SJCRH30 (cell line): Measurements from ENCODE around the gene AICDA. TPM values are rescaled to one million over a fixed set of nuclear protein-coding genes. Genes with fewer than 3 reads are reported as not detected.

Experiments used
- DNase-seq, 2 experiments: peaks; one replicate each; pipeline ENCODE4 v3.0.0-alpha.2; 2015 to 2020
- H3K27ac ChIP-seq: fragments of 250-450 bp; sonication (Bioruptor Pico); 2 replicates; pipeline ENCODE4 v1.5.1; 2020; ENCODE audit warnings: mild to moderate bottlenecking, moderate library complexity
- H3K27me3 ChIP-seq: fragments of 250-450 bp; sonication (Bioruptor Pico); 2 replicates; pipeline ENCODE4 v1.5.1; 2020; ENCODE audit warnings: mild to moderate bottlenecking, moderate library complexity
- H3K36me3 ChIP-seq: fragments of 250-450 bp; sonication (Bioruptor Pico); 2 replicates; pipeline ENCODE4 v1.5.1; 2020; ENCODE audit warnings: mild to moderate bottlenecking, moderate library complexity
- H3K4me1 ChIP-seq: fragments of 250-450 bp; sonication (Bioruptor Pico); 2 replicates; pipeline ENCODE4 v1.5.1; 2020; ENCODE audit warnings: mild to moderate bottlenecking, moderate library complexity
- H3K4me3 ChIP-seq: fragments of 250-450 bp; sonication (Bioruptor Pico); 2 replicates; pipeline ENCODE4 v1.5.1; 2020; ENCODE audit warnings: mild to moderate bottlenecking, moderate library complexity
- H3K9me3 ChIP-seq: fragments of 250-450 bp; sonication (Bioruptor Pico); replicated peaks from 2 replicates; pipeline ENCODE4 v1.5.1; 2020; ENCODE audit warnings: mild to moderate bottlenecking, moderate library complexity
- total RNA-seq: library from RNA; depleted of rRNA; stranded (reverse); fragments of >200 nt; shearing (Covaris generic); gene quantifications from 2 replicates; pipeline ENCODE4 v1.2.3, GENCODE V29; 2014; rRNA removed

Gene AICDA
- total RNA-seq, 1 experiment from 2014 or later, result not detected

GRCh38 chr12:8554451-8555195, 58.0 kb downstream of the AICDA start:
- no peaks in the 10 kb centered on the region for H3K36me3 ChIP-seq
- no peak overlapping the region for H3K27ac ChIP-seq
- DNase-seq, result no peak
- no peak overlapping the region for H3K4me3 ChIP-seq
- no peaks in the 10 kb centered on the region for H3K27me3 ChIP-seq
- H3K4me1 ChIP-seq, result no peaks in the 10 kb centered on the region
- no peaks in the 10 kb centered on the region for H3K9me3 ChIP-seq

- H3K4me1 ChIP-seq, result no peaks in the 10 kb centered on the region
- H3K27me3 ChIP-seq, result no peaks in the 10 kb centered on the region
- no peak overlapping the region for H3K27ac ChIP-seq
- H3K9me3 ChIP-seq, result no peaks in the 10 kb centered on the region
- H3K4me3 ChIP-seq, result no peak overlapping the region
- H3K36me3 ChIP-seq, result no peaks in the 10 kb centered on the region
- no peak for DNase-seq
These were observed 59.5 kb downstream of the AICDA start for GRCh38 chr12:8553088-8553627.

Other genes with a start within 250 kb of the AICDA start
- not detected in 2 replicates for gene CLEC6A, start 156.9 kb downstream of the AICDA start, total RNA-seq
- gene CLEC4D, start 99.4 kb downstream of the AICDA start, total RNA-seq, result 0.61 TPM in 1 of 2 replicates, not detected in the other
- not detected in 2 replicates for gene CLEC4E, start 72.0 kb downstream of the AICDA start, total RNA-seq
- gene MFAP5, start 50.0 kb upstream of the AICDA start, total RNA-seq, result 0.23 TPM in 1 of 2 replicates, not detected in the other
- 47.7 and 63.1 TPM in 2 replicates for gene RIMKLB, start 85.1 kb upstream of the AICDA start, total RNA-seq
- gene A2ML1, start 209.8 kb upstream of the AICDA start, total RNA-seq, result not detected in 2 replicates